Right lung (tissue), 5 donors: ENCODE data around the gene OR51D1. TPM values are rescaled to one million over a fixed set of nuclear protein-coding genes. Genes with fewer than 3 reads are reported as not detected.

Experiments
- DNase-seq, 2 donors: peaks; one replicate each; pipeline ENCODE4 v3.0.0-alpha.2; 2013
- polyA plus RNA-seq, 5 donors: library from polyadenylated mRNA; unstranded; fragments of 120-200 nt; gene quantifications; one replicate each; pipeline versions ENCODE4 v1.2.1 to v1.2.3, GENCODE V29; 2013; ENCODE audit warnings: inconsistent platforms in 1 of 5, low replicate concordance in 1 of 5; ENCODE audit not compliant: insufficient read length in 5 of 5, insufficient read depth in 1 of 5

Gene OR51D1
- polyA plus RNA-seq, 5 donors, result not detected

DNA sequence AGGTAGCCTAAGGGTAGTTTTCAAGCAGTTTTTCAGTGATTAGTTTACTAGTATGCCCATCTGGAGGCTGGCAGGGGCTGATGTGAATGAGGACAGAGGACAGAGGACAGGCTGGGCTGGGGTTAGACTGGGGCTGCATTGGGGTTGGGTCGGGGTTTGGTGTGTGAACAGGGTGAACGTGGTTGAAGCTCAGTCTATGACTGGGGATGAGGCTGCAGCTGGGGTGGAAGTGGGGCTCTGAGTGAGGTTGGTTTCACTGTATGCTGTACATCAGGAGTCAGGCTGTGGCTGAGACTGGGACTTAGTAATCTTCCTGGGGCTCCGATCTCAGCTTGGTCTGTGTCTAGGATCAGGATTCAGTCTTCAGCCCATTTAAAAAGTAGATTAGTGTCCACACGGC is 7.0 kb downstream of the OR51D1 start:
- DNase-seq, result no peak

DNA sequence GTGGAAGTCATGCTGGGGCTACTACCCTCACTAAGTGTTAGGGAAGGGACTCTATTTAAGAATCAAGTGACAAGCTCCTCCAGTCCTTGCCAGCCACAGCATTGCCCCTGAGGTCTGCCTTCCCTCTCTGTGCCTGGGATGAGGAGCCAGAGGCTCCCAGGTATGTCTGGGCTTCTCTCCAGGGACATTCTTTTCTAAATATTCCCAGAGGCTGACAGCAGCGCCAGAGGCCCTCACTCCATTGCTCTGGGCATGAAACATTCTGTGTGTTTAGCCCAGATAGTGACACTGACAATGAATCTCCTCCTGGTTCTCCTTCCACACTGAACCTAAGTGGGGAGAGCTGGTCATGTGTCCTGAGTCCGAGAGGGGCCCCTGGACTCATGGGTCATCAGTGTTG is 8.7 kb downstream of the OR51D1 start:
- no peak for DNase-seq

DNA sequence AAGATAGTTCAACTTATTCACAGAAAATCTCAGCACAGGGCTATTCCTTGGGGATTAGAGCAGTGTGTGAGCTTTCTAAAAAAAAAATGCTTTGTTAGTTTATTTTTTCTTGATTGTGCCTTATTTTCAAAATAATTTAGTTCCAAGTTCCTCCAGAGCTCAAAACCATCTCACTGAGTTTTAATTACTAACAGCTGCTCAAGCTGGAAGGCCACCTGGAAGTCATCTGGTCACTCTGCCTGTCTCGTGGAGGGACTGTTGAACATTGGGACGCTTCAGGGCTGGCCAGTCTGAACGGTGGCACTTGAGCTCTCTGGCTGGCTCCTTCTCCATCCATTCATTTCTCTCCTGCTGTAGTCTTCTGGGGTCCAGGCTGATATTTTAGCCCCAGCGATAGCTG is 10.5 kb downstream of the OR51D1 start:
- no peak for DNase-seq

DNA sequence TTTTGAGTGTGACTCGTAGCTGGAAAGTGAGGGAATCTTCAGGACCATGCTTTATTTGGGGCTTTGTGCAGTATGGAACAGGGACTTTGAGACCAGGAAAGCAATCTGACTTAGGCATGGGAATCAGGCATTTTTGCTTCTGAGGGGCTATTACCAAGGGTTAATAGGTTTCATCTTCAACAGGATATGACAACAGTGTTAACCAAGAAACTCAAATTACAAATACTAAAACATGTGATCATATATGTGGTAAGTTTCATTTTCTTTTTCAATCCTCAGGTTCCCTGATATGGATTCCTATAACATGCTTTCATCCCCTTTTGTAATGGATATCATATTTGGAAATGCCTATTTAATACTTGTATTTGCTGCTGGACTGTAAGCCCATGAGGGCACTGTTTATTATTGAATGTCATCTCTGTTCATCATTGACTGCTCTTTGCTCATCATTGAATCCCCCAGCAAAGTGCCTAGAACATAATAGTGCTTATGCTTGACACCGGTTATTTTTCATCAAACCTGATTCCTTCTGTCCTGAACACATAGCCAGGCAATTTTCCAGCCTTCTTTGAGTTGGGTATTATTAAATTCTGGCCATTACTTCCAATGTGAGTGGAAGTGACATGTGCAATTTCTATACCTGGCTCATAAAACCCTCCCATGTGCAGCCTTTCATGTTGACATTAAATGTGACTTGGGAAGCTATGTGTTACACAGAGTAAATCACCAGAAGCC is 17.5 kb downstream of the OR51D1 start:
- no peak for DNase-seq

- DNase-seq, result no peak
These were observed 21.6 kb downstream of the OR51D1 start for GRCh38 chr11:4658629-4659445.

- no peak for DNase-seq
These were observed 25.6 kb downstream of the OR51D1 start for GRCh38 chr11:4662876-4663275.

- no peak for DNase-seq
These were observed 26.9 kb downstream of the OR51D1 start for GRCh38 chr11:4664183-4664582.

GRCh38 chr11:4664786-4665185 is 27.5 kb downstream of the OR51D1 start:
- no peak for DNase-seq

DNA sequence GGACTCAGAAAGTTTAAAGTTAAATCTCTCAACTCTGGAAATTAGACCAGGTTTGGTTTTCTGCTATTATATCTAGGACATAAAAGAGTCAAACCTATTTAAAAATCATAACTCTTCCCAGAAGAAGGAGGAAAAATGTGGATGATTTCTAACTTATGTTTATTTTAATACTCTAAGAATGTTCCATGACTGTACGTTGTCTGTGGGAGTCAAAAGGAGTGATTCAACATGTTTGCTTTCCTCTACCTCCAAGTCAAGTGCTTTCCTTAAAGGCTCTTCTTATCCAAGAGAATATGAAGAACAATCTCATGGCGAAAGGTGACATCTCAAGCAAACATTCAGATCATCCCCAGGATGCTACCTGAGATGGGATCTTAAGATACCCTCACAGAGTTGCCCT is 28.1 kb downstream of the OR51D1 start:
- no peak for DNase-seq

DNA sequence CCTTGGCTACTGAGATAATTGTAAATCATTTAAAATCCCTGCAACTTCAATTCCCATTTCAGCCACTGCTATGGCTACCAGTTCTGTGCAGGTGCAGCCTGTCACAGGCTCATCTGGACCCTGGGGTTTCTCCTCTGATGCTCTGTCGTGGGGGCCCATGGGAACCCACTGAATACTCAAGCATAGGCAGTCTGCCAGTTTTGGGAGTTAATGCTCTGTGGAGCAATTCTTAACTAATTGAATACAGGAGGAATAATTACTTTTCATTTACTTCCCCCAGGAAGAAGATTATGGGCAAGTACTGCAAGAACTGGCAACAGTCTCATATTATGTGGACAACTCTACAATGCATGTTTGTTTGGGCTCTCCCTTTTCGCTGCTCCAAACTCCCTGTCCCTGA is 34.5 kb downstream of the OR51D1 start:
- no peak for DNase-seq

GRCh38 chr11:4672470-4672869 is 35.2 kb downstream of the OR51D1 start:
- DNase-seq, result no peak

DNA sequence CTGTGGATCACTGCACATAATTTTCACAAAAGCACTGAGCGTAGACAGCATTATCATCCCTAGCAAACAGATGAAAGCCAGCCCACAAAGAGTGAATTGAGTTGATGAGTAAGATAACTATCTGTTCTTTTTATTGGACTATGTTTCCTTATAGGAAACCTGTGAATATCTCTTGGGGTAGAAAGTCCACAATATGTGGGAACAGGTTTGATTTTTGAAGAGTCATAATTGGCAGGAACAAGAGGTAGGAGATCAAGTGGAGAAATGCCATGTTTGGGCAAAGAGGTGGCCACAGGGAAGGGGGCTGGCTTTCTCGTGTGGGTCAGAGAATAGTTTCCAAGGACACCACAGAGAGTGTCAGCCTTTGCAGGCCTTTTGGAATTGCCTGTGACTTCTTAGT is 36.5 kb downstream of the OR51D1 start:
- no peak for DNase-seq

DNA sequence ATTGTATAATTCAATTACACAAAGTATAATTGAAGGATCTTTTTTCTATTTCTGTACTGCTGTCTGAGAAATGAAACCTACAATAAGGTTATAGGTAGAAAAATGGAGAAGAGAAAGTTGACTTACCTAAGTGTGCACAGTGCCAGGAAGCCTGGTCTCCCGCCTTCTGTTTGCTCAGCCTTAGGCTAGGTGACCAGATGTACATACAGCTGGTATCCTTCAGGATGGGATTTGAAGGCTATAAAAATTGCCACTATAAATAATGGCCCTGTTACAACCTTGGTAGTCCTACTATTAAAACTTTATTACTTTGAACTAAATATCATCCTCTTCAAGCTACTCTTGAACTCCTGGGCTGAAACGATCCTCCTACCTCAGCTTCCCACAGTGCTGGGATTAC is 40.7 kb downstream of the OR51D1 start:
- no peak for DNase-seq

- no peak for DNase-seq
These were observed 43.1 kb downstream of the OR51D1 start for GRCh38 chr11:4680341-4680740.

DNA sequence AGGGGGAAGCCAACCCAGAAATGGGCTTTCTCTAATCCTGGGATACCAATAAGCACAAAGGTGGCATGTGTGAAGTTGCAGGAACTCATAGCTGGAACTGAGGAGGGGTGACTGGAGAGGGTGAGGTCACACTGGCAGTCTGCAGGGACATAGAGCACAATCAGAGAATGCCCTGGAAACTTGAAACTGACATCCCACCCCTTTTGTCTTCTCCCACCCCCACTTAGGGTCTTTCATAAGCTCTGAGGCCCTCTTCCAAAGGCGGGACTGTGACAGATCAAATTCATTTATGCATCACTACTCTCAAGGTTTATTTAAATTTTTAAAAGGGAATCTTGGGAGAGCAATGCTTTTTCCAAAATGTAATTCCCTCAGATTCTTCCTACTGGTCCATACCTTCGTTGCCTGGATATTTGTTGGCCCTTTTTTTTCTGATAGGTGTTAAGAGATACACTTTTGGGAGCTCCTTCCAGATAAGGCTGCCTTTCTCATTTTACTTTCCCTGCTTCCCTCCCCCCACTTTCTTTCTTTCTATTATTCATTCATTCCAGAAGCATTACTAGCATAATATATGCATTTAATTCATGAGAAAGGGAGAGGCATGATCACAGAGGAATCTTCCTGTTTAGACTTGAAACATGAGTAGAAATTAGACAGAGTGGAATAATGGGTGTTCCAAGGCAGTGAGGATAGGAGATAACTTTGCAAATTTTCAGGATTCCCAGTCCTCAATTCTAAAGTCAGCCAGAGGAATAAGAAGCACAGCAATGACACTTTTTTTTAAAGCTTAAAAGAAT is 45.5 kb downstream of the OR51D1 start:
- no peak for DNase-seq

DNA sequence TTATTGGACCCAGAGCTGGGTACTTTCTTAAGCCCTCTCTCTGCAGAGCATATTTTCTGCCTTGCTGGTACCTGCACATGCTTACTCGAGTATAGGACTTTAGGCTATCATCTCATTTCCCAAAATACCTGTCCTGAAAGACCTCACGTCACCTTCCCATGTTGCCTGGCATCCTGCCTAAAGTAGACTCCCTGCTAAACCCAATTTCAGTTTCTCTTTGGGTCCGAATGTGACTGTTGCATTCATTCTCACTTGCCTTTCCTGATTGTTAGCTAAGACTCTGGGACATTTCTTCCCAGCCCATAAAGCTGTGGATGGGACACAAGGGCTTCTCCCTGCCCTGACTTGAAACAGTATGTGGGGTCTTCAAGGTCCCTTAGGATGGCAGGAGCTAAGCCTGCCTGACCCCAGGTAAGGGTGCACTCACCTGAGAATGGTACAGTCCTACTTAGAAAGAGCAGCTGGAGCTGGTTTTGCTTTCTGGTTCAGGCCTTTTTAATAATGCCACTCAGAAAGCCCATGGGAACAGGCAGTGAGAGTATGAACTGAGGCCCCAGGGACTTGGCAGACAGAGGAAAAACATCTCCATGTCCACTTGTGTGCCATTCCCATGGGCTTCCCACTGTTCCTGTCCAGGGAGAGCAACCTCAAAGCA is 47.5 kb downstream of the OR51D1 start:
- no peak for DNase-seq

Other genes with a start within 250 kb of the OR51D1 start
- gene TRIM21, start 243.8 kb upstream of the OR51D1 start, polyA plus RNA-seq, result 10 to 100 TPM; 24.5 to 35.4 (median 27.9) TPM
- not detected for gene OR52K2, start 188.2 kb upstream of the OR51D1 start, polyA plus RNA-seq
- under 1 TPM; 0.17 to 0.43 (median 0.41) TPM for gene OR52K1, start 154.8 kb upstream of the OR51D1 start, polyA plus RNA-seq
- gene OR52M1, start 92.3 kb upstream of the OR51D1 start, polyA plus RNA-seq, result not detected
- gene OR52I2, start 55.7 kb upstream of the OR51D1 start, polyA plus RNA-seq, result under 1 TPM in 1 of 5 donors, not detected in 4; 0.06 TPM
- gene OR52I1, start 43.4 kb upstream of the OR51D1 start, polyA plus RNA-seq, result under 1 TPM; 0.04 to 0.12 (median 0.10) TPM
- 10 to 100 TPM; 15.9 to 22.1 (median 19.6) TPM for gene TRIM68, start 29.2 kb upstream of the OR51D1 start, polyA plus RNA-seq
- under 1 TPM; 0.33 to 0.49 (median 0.36) TPM for gene OR51E1, start 6.5 kb downstream of the OR51D1 start, polyA plus RNA-seq
- gene OR51E2, start 60.4 kb downstream of the OR51D1 start, polyA plus RNA-seq, result under 1 TPM; 0.09 to 0.28 (median 0.14) TPM
- under 1 TPM in 1 of 5 donors, not detected in 4; 0.18 TPM for gene MMP26, start 67.3 kb downstream of the OR51D1 start, polyA plus RNA-seq
- gene OR51F1, start 132.5 kb downstream of the OR51D1 start, polyA plus RNA-seq, result not detected
- gene OR52R1, start 166.9 kb downstream of the OR51D1 start, polyA plus RNA-seq, result not detected
- gene OR51F2, start 183.8 kb downstream of the OR51D1 start, polyA plus RNA-seq, result not detected
- not detected for gene OR51S1, start 211.7 kb downstream of the OR51D1 start, polyA plus RNA-seq
- gene OR51T1, start 244.4 kb downstream of the OR51D1 start, polyA plus RNA-seq, result not detected